Smooth muscle cell (in vitro differentiated cells): ENCODE data around the gene DCBLD1. TPM values are rescaled to one million over a fixed set of nuclear protein-coding genes. Genes with fewer than 3 reads are reported as not detected.

Experiments used
- DNase-seq: peaks from one replicate; lab custom pipeline; 2025; ENCODE audit not compliant: unreplicated experiment; lab: John Stamatoyannopoulos, UW
- H2AFZ ChIP-seq: fragments of 200-600 bp; sonication (generic); 2 replicates; pipeline ENCODE4 v1.6.0; 2016; ENCODE audit warnings: antibody characterized with exemption, low read depth, mild to moderate bottlenecking
- H3F3A ChIP-seq: fragments of 200-600 bp; sonication (generic); 2 replicates; pipeline ENCODE4 v1.6.0; 2017; ENCODE audit warnings: antibody characterized with exemption, low read depth
- H3K27ac ChIP-seq: fragments of 200-600 bp; sonication (generic); 2 replicates; pipeline ENCODE4 v1.5.1; 2016; ENCODE audit warnings: low read depth, mild to moderate bottlenecking
- H3K27me3 ChIP-seq: fragments of 200-600 bp; sonication (generic); 2 replicates; pipeline ENCODE4 v1.6.1; 2016; ENCODE audit warnings: low read depth, mild to moderate bottlenecking
- H3K36me3 ChIP-seq: fragments of 200-600 bp; sonication (generic); 2 replicates; pipeline ENCODE4 v1.5.1; 2016; ENCODE audit warnings: low read depth
- H3K4me1 ChIP-seq: fragments of 200-600 bp; sonication (generic); 2 replicates; pipeline ENCODE4 v1.5.1; 2016; ENCODE audit warnings: low read depth
- H3K4me2 ChIP-seq: fragments of 200-600 bp; sonication (generic); 2 replicates; pipeline ENCODE4 v1.6.0; 2016; ENCODE audit warnings: mild to moderate bottlenecking
- H3K4me3 ChIP-seq: fragments of 200-600 bp; sonication (generic); 2 replicates; pipeline ENCODE4 v1.5.1; 2016; ENCODE audit warnings: mild to moderate bottlenecking
- H3K79me2 ChIP-seq: fragments of 200-600 bp; sonication (generic); 2 replicates; pipeline ENCODE4 v1.6.0; 2016; ENCODE audit warnings: low read depth, mild to moderate bottlenecking
- H3K9ac ChIP-seq: fragments of 200-600 bp; sonication (generic); 2 replicates; pipeline ENCODE4 v1.6.0; 2016; ENCODE audit warnings: low read depth
- H3K9me3 ChIP-seq: fragments of 200-600 bp; sonication (generic); replicated peaks from 2 replicates; pipeline ENCODE4 v1.5.1; 2016; ENCODE audit warnings: low read depth
- H4K20me1 ChIP-seq: fragments of 200-600 bp; sonication (generic); 2 replicates; pipeline ENCODE4 v1.6.0; 2016; ENCODE audit warnings: low read depth
- CTCF ChIP-seq: fragments of 200-600 bp; sonication (generic); IDR thresholded peaks from 2 replicates; pipeline ENCODE4 v1.5.1; 2017; ENCODE audit warnings: borderline replicate concordance, mild to moderate bottlenecking, antibody characterized with exemption; ENCODE audit not compliant: insufficient read depth, poor library complexity, severe bottlenecking
- WGBS: methylation state at CpG from one replicate; pipeline ENCODE4 v1.1.7; 2016; ENCODE audit warnings: low lambda C conversion rate; 5-methylcytosine and 5-hydroxymethylcytosine counted together
- polyA plus RNA-seq: library from polyadenylated mRNA; unstranded; fragments of >200 nt; fragmentation: Nextera tagmentation; extraction: Ambion mirVana; gene quantifications from 2 replicates; pipeline ENCODE4 v1.2.1, GENCODE V29; 2016
- total RNA-seq: library from RNA; depleted of rRNA; stranded (reverse); fragments of >200 nt; gene quantifications from 2 replicates; pipeline ENCODE4 v1.2.3, GENCODE V29; 2014

Gene DCBLD1
- total and polyA plus RNA-seq, 2 experiments from 2014 or later: 44.6 to 82.1 TPM

- no peak overlapping the region for H3K4me2 ChIP-seq
- H3K9ac ChIP-seq: no peak overlapping the region
- H3F3A ChIP-seq: no peaks in the 10 kb centered on the region
- peaks cover 9% of the 10 kb centered on the region for H3K36me3 ChIP-seq
- H3K4me1 ChIP-seq: no peaks in the 10 kb centered on the region
- no peak for TF ChIP-seq CTCF
- no peak overlapping the region for H2AFZ ChIP-seq
- H3K79me2 ChIP-seq: peaks cover 97% of the 10 kb centered on the region
- no peaks in the 10 kb centered on the region for H3K27me3 ChIP-seq
- no peak overlapping the region for H3K4me3 ChIP-seq
- peaks cover 82% of the 10 kb centered on the region for H4K20me1 ChIP-seq
- DNase-seq: no peak
- H3K9me3 ChIP-seq: no peaks in the 10 kb centered on the region
- no peak overlapping the region for H3K27ac ChIP-seq
Observed at GRCh38 chr6:117585647-117586046, 103.2 kb downstream of the DCBLD1 start.

GRCh38 chr6:117590447-117590846 lies 108.0 kb downstream of the DCBLD1 start:
- Histone ChIP-seq H2AFZ (no peak overlapping the region), H3K9me3 (no peaks in the 10 kb centered on the region), H3K4me1 (no peaks in the 10 kb centered on the region), H3K27ac (peak overlapping the region; percentile 79), H3F3A (no peaks in the 10 kb centered on the region), H3K27me3 (no peaks in the 10 kb centered on the region), H3K9ac (no peak overlapping the region), H3K79me2 (peaks cover 100% of the 10 kb centered on the region), H3K4me3 (no peak overlapping the region), H3K4me2 (no peak overlapping the region), H4K20me1 (peaks cover 71% of the 10 kb centered on the region), H3K36me3 (peaks cover 9% of the 10 kb centered on the region)
- no peak for DNase-seq
- WGBS: 93% methylated on average over 4 of the region's 5 CpGs
- TF ChIP-seq CTCF: no peak

GRCh38 chr6:117591405-117591804 lies 108.9 kb downstream of the DCBLD1 start:
- peaks cover 62% of the 10 kb centered on the region for H4K20me1 ChIP-seq
- DNase-seq: no peak
- no peak for TF ChIP-seq CTCF
- H3F3A ChIP-seq: no peaks in the 10 kb centered on the region
- H3K9ac ChIP-seq: no peak overlapping the region
- H3K36me3 ChIP-seq: peaks cover 9% of the 10 kb centered on the region
- H3K79me2 ChIP-seq: peaks cover 99% of the 10 kb centered on the region
- H3K4me2 ChIP-seq: no peak overlapping the region
- WGBS: 50% methylated on average over 3 of the region's 3 CpGs
- H2AFZ ChIP-seq: no peak overlapping the region
- H3K4me1 ChIP-seq: no peaks in the 10 kb centered on the region
- H3K27ac ChIP-seq: peak overlapping the region; percentile 79
- no peaks in the 10 kb centered on the region for H3K9me3 ChIP-seq
- no peaks in the 10 kb centered on the region for H3K27me3 ChIP-seq
- H3K4me3 ChIP-seq: no peak overlapping the region

- WGBS: 56% methylated on average over 3 of the region's 3 CpGs
- H3K4me2 ChIP-seq: peak overlapping the region; percentile 58
- H3K9me3 ChIP-seq: peaks cover 3% of the 10 kb centered on the region
- H3K27me3 ChIP-seq: no peaks in the 10 kb centered on the region
- peaks cover 21% of the 10 kb centered on the region for H3K36me3 ChIP-seq
- H3K4me1 ChIP-seq: no peaks in the 10 kb centered on the region
- H4K20me1 ChIP-seq: peaks cover 52% of the 10 kb centered on the region
- H3F3A ChIP-seq: no peaks in the 10 kb centered on the region
- H3K27ac ChIP-seq: peak overlapping the region; percentile 51
- no peak overlapping the region for H3K4me3 ChIP-seq
- no peak for TF ChIP-seq CTCF
- DNase-seq: no peak
- peaks cover 99% of the 10 kb centered on the region for H3K79me2 ChIP-seq
- H3K9ac ChIP-seq: no peak overlapping the region
- no peak overlapping the region for H2AFZ ChIP-seq
Observed at GRCh38 chr6:117592983-117593759, 110.7 kb downstream of the DCBLD1 start.
